HCT116 (cell line): Measurements from ENCODE around the gene VSTM2L. TPM values are rescaled to one million over a fixed set of nuclear protein-coding genes. Genes with fewer than 3 reads are reported as not detected.

Source experiments
- ATAC-seq: fragments of 200-7000 bp; cut with Tn5 transposase; 2 replicates; pipeline ENCODE4 v1.9.1; 2020; ENCODE audit warnings: mild to moderate bottlenecking, moderate library complexity
- BruUV-seq: library from RNA; stranded (reverse); fragments of 400-500 nt; replicated peaks from 2 replicates; lab custom pipeline; 2021; lab: Mats Ljungman, UMichigan
- CTCF ChIA-PET: fragments of 300-600 bp; sonication (Branson Sonifier 250); formaldehyde crosslinking; loops from one replicate; lab custom pipeline; 2021; ENCODE audit warnings: antibody characterized with exemption; lab: Charles Lee
- POLR2A ChIA-PET: fragments of 300-600, 350-600 bp; sonication (Branson Sonifier 250); formaldehyde crosslinking; loops from one replicate; lab custom pipeline; 2021; ENCODE audit warnings: antibody characterized with exemption; lab: Charles Lee
- RAD21 ChIA-PET, 2 experiments: fragments of 300-600 bp; sonication (Branson Sonifier 250); formaldehyde crosslinking; loops; one replicate each; lab custom pipeline; 2023; ENCODE audit warnings: low total read pairs in 2 of 2; ENCODE audit not compliant: uncharacterized antibody in 2 of 2, unreplicated experiment in 2 of 2, low non-redundant PET in 1 of 2; lab: Charles Lee
- DNase-seq: peaks from one replicate; pipeline ENCODE4 v3.0.0-alpha.2; 2010; ENCODE audit warnings: low read depth, low spot score
- H2AFZ ChIP-seq: fragments of 200-600 bp; shearing (Covaris generic), sonication (generic); 2 replicates; pipeline ENCODE4 v1.6.1; 2017; ENCODE audit warnings: low read depth, mixed run types, mixed read lengths, antibody characterized with exemption, low read length; ENCODE audit not compliant: poor library complexity, severe bottlenecking
- H3K27ac ChIP-seq: 2 replicates; pipeline ENCODE4 v1.5.1; 2012; ENCODE audit warnings: low read depth, low read length
- H3K27me3 ChIP-seq: fragments of 200-600 bp; sonication (generic); 2 replicates; pipeline ENCODE4 v1.6.1; 2016; ENCODE audit warnings: mixed run types, low read length, mixed read lengths; ENCODE audit not compliant: insufficient read depth
- H3K36me3 ChIP-seq, 2 experiments: fragments of 200-500 bp in 1 of 2; fragments of 200-600 bp in 1 of 2; sonication (Bioruptor generic) in 1 of 2; sonication (generic) in 1 of 2; 2 replicates each; pipeline versions ENCODE4 v1.5.1 to v1.6.1; 2014 to 2016; ENCODE audit warnings: low read length in 2 of 2, inconsistent platforms in 1 of 2, mixed read lengths in 1 of 2, mixed run types in 1 of 2; ENCODE audit not compliant: insufficient read depth in 2 of 2, control insufficient read depth in 1 of 2
- H3K4me1 ChIP-seq, 2 experiments: fragments of 200-600 bp in 1 of 2; sonication (generic) in 1 of 2; 2 replicates each; pipeline versions ENCODE4 v1.5.1 to v1.6.1; 2012 to 2017; ENCODE audit warnings: low read length in 2 of 2, inconsistent platforms in 1 of 2, mild to moderate bottlenecking in 1 of 2, mixed read lengths in 1 of 2, mixed run types in 1 of 2, moderate library complexity in 1 of 2; ENCODE audit not compliant: insufficient read depth in 2 of 2, control insufficient read depth in 1 of 2
- H3K4me2 ChIP-seq: fragments of 200-600 bp; sonication (generic); 2 replicates; pipeline ENCODE4 v1.6.1; 2017; ENCODE audit warnings: mixed run types, low read length, mixed read lengths
- H3K4me3 ChIP-seq, 2 experiments: fragments of 200-600 bp in 1 of 2; sonication (generic) in 1 of 2; replicated peaks in 1 of 2; 2 replicates each; pipeline ENCODE4 v1.5.1; 2011 to 2016; ENCODE audit warnings: low read length in 2 of 2, control low read depth in 1 of 2, low read depth in 1 of 2, mild to moderate bottlenecking in 1 of 2, mixed read lengths in 1 of 2, mixed run types in 1 of 2
- H3K79me2 ChIP-seq: fragments of 200-600 bp; sonication (generic); 2 replicates; pipeline ENCODE4 v1.6.1; 2017; ENCODE audit warnings: mild to moderate bottlenecking, mixed run types, low read length, moderate library complexity, mixed read lengths; ENCODE audit not compliant: insufficient read depth
- H3K9ac ChIP-seq: fragments of 200-600 bp; sonication (generic); 2 replicates; pipeline ENCODE4 v1.6.1; 2016; ENCODE audit warnings: low read length, mixed read lengths
- H3K9me2 ChIP-seq: fragments of 200-600 bp; sonication (generic), shearing (Covaris generic); 2 replicates; pipeline ENCODE4 v1.6.1; 2017; ENCODE audit warnings: mixed run types, mild to moderate bottlenecking, moderate library complexity; ENCODE audit not compliant: insufficient read depth
- H3K9me3 ChIP-seq, 2 experiments: fragments of 200-500 bp in 1 of 2; fragments of 200-600 bp in 1 of 2; sonication (Bioruptor generic) in 1 of 2; sonication (generic) in 1 of 2; 2 replicates each; pipeline ENCODE4 v1.6.1; 2014 to 2017; ENCODE audit warnings: low read length in 2 of 2, mixed read lengths in 2 of 2, inconsistent platforms in 1 of 2, low read depth in 1 of 2, mild to moderate bottlenecking in 1 of 2, mixed run types in 1 of 2, moderate library complexity in 1 of 2; ENCODE audit not compliant: control insufficient read depth in 1 of 2, insufficient read depth in 1 of 2
- H4K20me1 ChIP-seq: fragments of 200-600 bp; sonication (generic), shearing (Covaris generic); 2 replicates; pipeline ENCODE4 v1.6.1; 2017; ENCODE audit warnings: mixed run types, mild to moderate bottlenecking, moderate library complexity; ENCODE audit not compliant: insufficient read depth
- ATF3 ChIP-seq: IDR thresholded peaks from 2 replicates; pipeline ENCODE4 v1.6.1; 2012
- CBX3 ChIP-seq: IDR thresholded peaks from 2 replicates; pipeline ENCODE4 v1.6.1; 2012; ENCODE audit warnings: low read depth
- CEBPB ChIP-seq: IDR thresholded peaks from 2 replicates; pipeline ENCODE4 v1.6.1; 2012; ENCODE audit warnings: low read depth
- CTCF ChIP-seq, 3 experiments: fragments of 200-600 bp in 1 of 3; sonication (generic) in 1 of 3; IDR thresholded peaks in 2 of 3; conservative IDR thresholded peaks in 1 of 3; 2 replicates each; pipeline ENCODE4 v1.5.1; 2012 to 2017; ENCODE audit warnings: low read depth in 2 of 3, low read length in 2 of 3, antibody characterized with exemption in 1 of 3, borderline replicate concordance in 1 of 3, control low read depth in 1 of 3, mild to moderate bottlenecking in 1 of 3, mixed read lengths in 1 of 3, mixed run types in 1 of 3, moderate library complexity in 1 of 3; ENCODE audit not compliant: insufficient read depth in 1 of 3
- EGR1 ChIP-seq: IDR thresholded peaks from 2 replicates; pipeline ENCODE4 v1.6.1; 2012; ENCODE audit warnings: low read depth
- EZH2phosphoT487 ChIP-seq: fragments of 200-600 bp; IDR thresholded peaks from 2 replicates; pipeline ENCODE4 v1.6.1; 2018; ENCODE audit warnings: antibody characterized with exemption, borderline replicate concordance
- JUND ChIP-seq: IDR thresholded peaks from 2 replicates; pipeline ENCODE4 v1.6.1; 2012
- MAX ChIP-seq: IDR thresholded peaks from 2 replicates; pipeline ENCODE4 v1.6.1; 2012
- POLR2A ChIP-seq: IDR thresholded peaks from 2 replicates; pipeline ENCODE4 v1.7.0; 2011; ENCODE audit warnings: borderline replicate concordance; ENCODE audit not compliant: insufficient read depth, insufficient read length; ENCODE audit errors: extremely low read depth
- RAD21 ChIP-seq: IDR thresholded peaks from 2 replicates; pipeline ENCODE4 v1.6.1; 2012; ENCODE audit warnings: low read depth, mild to moderate bottlenecking
- SIN3A ChIP-seq: IDR thresholded peaks from 2 replicates; pipeline ENCODE4 v1.6.1; 2012; ENCODE audit warnings: low read depth
- SP1 ChIP-seq: IDR thresholded peaks from 2 replicates; pipeline ENCODE4 v1.6.1; 2012; ENCODE audit warnings: low read depth
- TCF7L2 ChIP-seq: IDR thresholded peaks from 2 replicates; pipeline ENCODE4 v1.7.0; 2011; ENCODE audit warnings: borderline replicate concordance, inconsistent platforms; ENCODE audit not compliant: insufficient read depth, insufficient read length; ENCODE audit errors: extremely low read depth
- YY1 ChIP-seq: IDR thresholded peaks from 2 replicates; pipeline ENCODE4 v1.6.1; 2011; ENCODE audit warnings: low read length, low read depth, moderate library complexity, mild to moderate bottlenecking; ENCODE audit not compliant: insufficient replicate concordance; ENCODE audit errors: extremely low read depth
- intact Hi-C: fragments of 100-400 bp; cut with micrococcal nuclease; formaldehyde crosslinking; loops from 2 replicates; pipeline ENCODE4 v1.10.0; 2022
- total RNA-seq: library from RNA; stranded (reverse); gene quantifications from one replicate; pipeline ENCODE4 v1.2.1, GENCODE V29; 2021; ENCODE audit not compliant: unreplicated experiment

Gene VSTM2L
- total RNA-seq, 1 experiment from 2014 or later = 0.69 TPM

- Histone ChIP-seq H3K79me2 (no peaks in the 10 kb centered on the region), H3K4me1 (peaks cover 0 to 2% of the 10 kb centered on the region in 2 experiments; a peak in 2 of 4 replicates), H3K9me2 (no peaks in the 10 kb centered on the region), H3K9ac (no peak overlapping the region), H2AFZ (no peak overlapping the region), H3K4me3 (no peak overlapping the region), H4K20me1 (no peaks in the 10 kb centered on the region), H3K27me3 (peaks cover 4% of the 10 kb centered on the region; the same call in 1 of the 2 replicates), H3K4me2 (no peak overlapping the region), H3K9me3 (no peaks in the 10 kb centered on the region), H3K27ac (no peak overlapping the region), H3K36me3 (no peaks in the 10 kb centered on the region)
- TF ChIP-seq RAD21 = no peak
- no peak for TF ChIP-seq CBX3
- TF ChIP-seq TCF7L2 = no peak
- no peak for TF ChIP-seq JUND
- TF ChIP-seq YY1 = no peak
- no peak for TF ChIP-seq ATF3
- intact Hi-C loops = no loop called here
- RAD21 ChIA-PET = no interaction called here
- CTCF ChIA-PET = no interaction called here
- BruUV-seq = no TSS peak
- POLR2A ChIA-PET = no interaction called here
- ATAC-seq (no peak), DNase-seq (no peak)
Measured at GRCh38 chr20:37907330-37907676, 4.4 kb downstream of the VSTM2L start.

- no peaks in the 10 kb centered on the region for H3K79me2 ChIP-seq
- H3K4me2 ChIP-seq = no peak overlapping the region
- peaks cover 4% of the 10 kb centered on the region; the same call in 1 of the 2 replicates for H3K27me3 ChIP-seq
- DNase-seq (no peak), ATAC-seq (no peak)
- ChIA-PET POLR2A (no interaction called here), RAD21 (no interaction called here), CTCF (no interaction called here)
- no peaks in the 10 kb centered on the region for H3K9me3 ChIP-seq
- no peak overlapping the region for H3K27ac ChIP-seq
- no TSS peak for BruUV-seq
- no peak overlapping the region for H3K4me3 ChIP-seq
- H3K4me1 ChIP-seq = peaks cover 0 to 2% of the 10 kb centered on the region in 2 experiments; a peak in 2 of 4 replicates
- H2AFZ ChIP-seq = no peak overlapping the region
- H4K20me1 ChIP-seq = no peaks in the 10 kb centered on the region
- H3K36me3 ChIP-seq = no peaks in the 10 kb centered on the region
- intact Hi-C loops = no loop called here
- H3K9ac ChIP-seq = no peak overlapping the region
- H3K9me2 ChIP-seq = no peaks in the 10 kb centered on the region
- TF ChIP-seq JUND (no peak), EZH2phosphoT487 (no peak), RAD21 (no peak), CEBPB (no peak), CBX3 (no peak), MAX (no peak), CTCF (IDR thresholded peaks at IDR 0.05 in 2 of 3, conservative IDR thresholded peaks at IDR 0.05 in 1 of 3; ENCODE audit: borderline replicate concordance in 1 of 3, insufficient read depth in 1 of 3, low read depth in 2 of 3, low read length in 2 of 3) (no peak), ATF3 (no peak), SP1 (no peak), SIN3A (no peak), TCF7L2 (no peak), YY1 (no peak), POLR2A (no peak), EGR1 (no peak)
Measured at GRCh38 chr20:37907677-37908401, 4.9 kb downstream of the VSTM2L start.
